CD4-positive, CD25-positive, alpha-beta regulatory T cell (primary cell): ENCODE measurements around the gene HBZ. TPM values are rescaled to one million over a fixed set of nuclear protein-coding genes. Genes with fewer than 3 reads are reported as not detected.

ENCODE experiments used
- ATAC-seq, 2 donors: fragments of 150-1000 bp; cut with Tn5 transposase; one replicate each; pipeline ENCODE4 v1.10.0; 2021; ENCODE audit warnings: low read depth in 2 of 2, moderate number of reproducible peaks in 2 of 2, moderate library complexity in 1 of 2
- DNase-seq, 3 donors: peaks; one replicate each; pipeline versions ENCODE4 v3.0.0 to v3.0.0-alpha.2; 2012 to 2022; ENCODE audit warnings: mixed read lengths in 1 of 3
- H3K27ac ChIP-seq: one replicate; pipeline ENCODE4 v1.7.0; 2013; ENCODE audit warnings: mild to moderate bottlenecking, low read length; ENCODE audit not compliant: insufficient read depth, poor library complexity, severe bottlenecking
- H3K27me3 ChIP-seq: one replicate; pipeline ENCODE4 v1.7.0; 2013; ENCODE audit warnings: low read length; ENCODE audit not compliant: control insufficient read depth, insufficient read depth
- H3K36me3 ChIP-seq: one replicate; pipeline ENCODE4 v1.7.0; 2013; ENCODE audit warnings: mild to moderate bottlenecking, low read length, moderate library complexity; ENCODE audit not compliant: control insufficient read depth, insufficient read depth
- H3K4me1 ChIP-seq: 2 replicates; pipeline ENCODE4 v1.7.0; 2013; ENCODE audit warnings: mild to moderate bottlenecking, low read length; ENCODE audit not compliant: insufficient read depth, control insufficient read depth, poor library complexity, severe bottlenecking
- H3K4me3 ChIP-seq: one replicate; pipeline ENCODE4 v1.7.0; 2013; ENCODE audit warnings: low read depth, mild to moderate bottlenecking, low read length, moderate library complexity
- H3K9me3 ChIP-seq, 2 experiments: 1 replicate in 1 of 2; 2 replicates in 1 of 2; pipeline ENCODE4 v1.7.0; 2013; ENCODE audit warnings: low read length in 2 of 2, mild to moderate bottlenecking in 1 of 2, moderate library complexity in 1 of 2; ENCODE audit not compliant: control insufficient read depth in 2 of 2
- H3K27ac Mint-ChIP-seq, 3 donors: one replicate each; pipeline ENCODE4 v1.8.0; 2020 to 2022; ENCODE audit warnings: mild to moderate bottlenecking in 3 of 3, mixed read lengths in 3 of 3, moderate library complexity in 2 of 3
- H3K27me3 Mint-ChIP-seq: one replicate; pipeline ENCODE4 v1.8.0; 2022; ENCODE audit warnings: mild to moderate bottlenecking, mixed read lengths
- H3K36me3 Mint-ChIP-seq: one replicate; pipeline ENCODE4 v1.8.0; 2020; ENCODE audit warnings: mixed read lengths
- H3K4me1 Mint-ChIP-seq, 4 donors: one replicate each; pipeline ENCODE4 v1.8.0; 2020 to 2022; ENCODE audit warnings: mixed read lengths in 4 of 4, mild to moderate bottlenecking in 1 of 4
- H3K4me3 Mint-ChIP-seq, 4 donors: one replicate each; pipeline ENCODE4 v1.8.0; 2020 to 2022; ENCODE audit warnings: mild to moderate bottlenecking in 4 of 4, mixed read lengths in 4 of 4, moderate library complexity in 3 of 4
- H3K9me3 Mint-ChIP-seq, 7 donors: one replicate each; pipeline ENCODE4 v1.8.0; 2020 to 2022; ENCODE audit warnings: mixed read lengths in 7 of 7, mild to moderate bottlenecking in 3 of 7, moderate library complexity in 2 of 7
- polyA plus RNA-seq, 4 donors: library from polyadenylated mRNA; unstranded; fragments of 300-500 nt; fragmentation: Illumina TruSeq; gene quantifications; one replicate each; pipeline ENCODE4 v1.2.3, GENCODE V29; 2021
- total RNA-seq: library from RNA; stranded (reverse); gene quantifications from one replicate; pipeline ENCODE4 v1.2.3, GENCODE V29; 2022

The HBZ gene
- total RNA-seq: not detected
- polyA plus RNA-seq: not detected

DNA sequence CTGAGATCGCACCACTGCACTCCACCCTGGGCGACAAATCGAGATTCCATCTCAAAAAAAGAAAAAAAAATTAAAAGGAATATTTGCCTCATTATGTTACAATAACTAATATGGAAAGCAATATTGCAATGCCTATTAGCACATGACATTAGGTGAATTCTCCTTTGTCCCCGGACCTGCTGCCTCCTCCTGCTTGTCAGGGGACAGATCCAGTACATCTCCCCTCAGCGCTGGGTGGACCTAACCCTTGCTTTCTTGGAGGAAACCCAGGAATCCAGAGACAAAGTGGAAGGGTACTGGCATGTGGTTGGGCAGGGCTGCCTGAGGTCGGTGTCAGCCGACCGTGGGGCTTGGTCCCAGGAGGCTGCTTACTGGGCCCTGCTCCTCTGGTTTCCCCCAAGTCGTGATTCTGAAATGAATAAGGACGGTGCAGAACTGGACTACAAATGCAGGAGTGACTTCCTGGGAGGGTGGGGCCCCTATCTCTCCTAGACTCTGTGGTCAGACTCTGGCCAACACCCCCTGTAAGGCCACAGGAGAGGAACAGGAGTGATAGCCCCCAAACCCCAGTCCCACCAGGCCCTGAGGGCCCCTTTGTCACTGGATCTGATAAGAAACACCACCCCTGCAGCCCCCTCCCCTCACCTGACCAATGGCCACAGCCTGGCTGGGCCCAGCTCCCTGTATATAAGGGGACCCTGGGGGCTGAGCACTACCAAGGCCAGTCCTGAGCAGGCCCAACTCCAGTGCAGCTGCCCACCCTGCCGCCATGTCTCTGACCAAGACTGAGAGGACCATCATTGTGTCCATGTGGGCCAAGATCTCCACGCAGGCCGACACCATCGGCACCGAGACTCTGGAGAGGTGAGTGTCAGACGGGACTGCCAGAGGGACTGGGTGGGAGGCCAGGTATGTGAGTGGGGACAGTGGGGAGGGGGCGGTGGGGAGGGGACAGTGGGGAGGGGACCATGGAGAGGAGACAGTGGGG, at the start of gene HBZ:
HBZ (plus strand) TSS at position 504 of the 988 bp plus-strand sequence; CDS start at position 770, 266 bp downstream.
- Histone ChIP-seq H3K4me3 (no peak within 1 kb of the TSS), H3K36me3 (no peaks in the 10 kb centered on the region), H3K27me3 (peaks cover 9% of the 10 kb centered on the region), H3K4me1 (peaks cover 10% of the 10 kb centered on the region), H3K9me3 (no peaks in the 10 kb centered on the region), H3K27ac (no peak within 1 kb of the TSS)
- ATAC-seq: no peak
- Mint-ChIP-seq H3K27ac (no peak within 1 kb of the TSS), H3K36me3 (no peaks in the 10 kb centered on the region), H3K4me3 (peak within 1 kb of the TSS in 1 of 4 donors; percentile 61), H3K4me1 (peaks cover 0 to 12% (median 7%) of the 10 kb centered on the region in 4 donors), H3K27me3 (peaks cover 55% of the 10 kb centered on the region), H3K9me3 (peaks cover 0 to 2% (median 0%) of the 10 kb centered on the region in 7 donors)
- DNase-seq: no peak

DNA sequence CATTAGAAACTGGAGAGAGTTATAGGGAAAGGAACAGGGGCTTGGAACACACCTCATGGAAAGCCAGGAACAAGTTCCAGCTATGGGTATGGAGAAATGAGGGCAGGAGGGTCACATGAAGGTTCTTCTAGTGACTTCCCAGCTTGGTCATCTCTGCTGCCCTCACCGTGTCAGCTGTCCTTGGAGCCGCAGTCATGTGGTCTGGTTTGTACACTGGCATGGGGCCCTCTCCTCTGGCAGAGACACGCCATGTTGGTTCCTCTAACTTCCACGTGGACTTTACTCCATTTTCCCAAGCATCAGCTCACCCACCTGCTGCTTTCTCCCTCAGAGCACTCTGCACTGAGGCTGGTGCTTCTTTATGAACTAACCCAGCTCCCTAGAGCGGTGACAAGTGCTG, 48.1 kb upstream of the HBZ start:
- H3K27ac ChIP-seq: no peak overlapping the region
- H3K9me3 Mint-ChIP-seq: no peaks in the 10 kb centered on the region
- no peak overlapping the region for H3K4me3 Mint-ChIP-seq
- peaks cover 12% of the 10 kb centered on the region for H3K36me3 Mint-ChIP-seq
- H3K36me3 ChIP-seq: peaks cover 3% of the 10 kb centered on the region
- H3K27me3 Mint-ChIP-seq: no peaks in the 10 kb centered on the region
- no peaks in the 10 kb centered on the region for H3K27me3 ChIP-seq
- H3K4me3 ChIP-seq: no peak overlapping the region
- no peaks in the 10 kb centered on the region for H3K4me1 ChIP-seq
- no peaks in the 10 kb centered on the region for H3K9me3 ChIP-seq
- ATAC-seq (no peak), DNase-seq (no peak)
- peaks cover 3 to 7% (median 5%) of the 10 kb centered on the region in 4 donors for H3K4me1 Mint-ChIP-seq
- H3K27ac Mint-ChIP-seq: no peak overlapping the region

DNA sequence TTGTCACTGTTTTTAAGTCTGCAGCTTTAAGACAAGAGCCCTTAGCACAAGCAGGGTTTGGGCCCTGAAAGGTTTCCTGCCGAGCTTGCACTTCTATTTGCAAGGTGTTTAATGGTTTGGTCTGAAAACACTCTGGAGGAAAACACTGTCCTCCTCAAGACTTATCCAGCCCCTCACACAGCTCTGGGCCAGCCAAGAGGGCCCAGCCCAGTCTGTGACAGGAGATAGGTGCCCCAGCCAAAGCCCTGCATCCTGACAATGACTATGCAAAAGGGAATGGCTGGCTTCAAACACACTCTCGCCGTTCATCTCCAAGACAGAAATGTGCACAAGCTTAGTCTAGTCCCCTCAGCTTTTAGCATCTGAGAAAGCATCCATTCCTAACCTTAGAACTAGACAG, 47.5 kb upstream of the HBZ start:
- no peaks in the 10 kb centered on the region for H3K27me3 ChIP-seq
- H3K36me3 ChIP-seq: peaks cover 3% of the 10 kb centered on the region
- no peak overlapping the region for H3K4me3 ChIP-seq
- DNase-seq: no peak
- Mint-ChIP-seq H3K27me3 (no peaks in the 10 kb centered on the region), H3K27ac (no peak overlapping the region), H3K4me1 (peaks cover 3 to 7% (median 5%) of the 10 kb centered on the region in 4 donors), H3K9me3 (no peaks in the 10 kb centered on the region), H3K36me3 (peaks cover 17% of the 10 kb centered on the region), H3K4me3 (no peak overlapping the region)
- H3K4me1 ChIP-seq: no peaks in the 10 kb centered on the region
- H3K9me3 ChIP-seq: no peaks in the 10 kb centered on the region
- no peak for ATAC-seq
- no peak overlapping the region for H3K27ac ChIP-seq

- Mint-ChIP-seq H3K27ac (no peak overlapping the region), H3K27me3 (no peaks in the 10 kb centered on the region), H3K4me3 (no peak overlapping the region), H3K4me1 (peaks cover 3 to 7% (median 5%) of the 10 kb centered on the region in 4 donors), H3K36me3 (peaks cover 17% of the 10 kb centered on the region), H3K9me3 (no peaks in the 10 kb centered on the region)
- peaks cover 8% of the 10 kb centered on the region for H3K36me3 ChIP-seq
- no peak overlapping the region for H3K4me3 ChIP-seq
- no peaks in the 10 kb centered on the region for H3K27me3 ChIP-seq
- H3K27ac ChIP-seq: no peak overlapping the region
- H3K9me3 ChIP-seq: no peaks in the 10 kb centered on the region
- no peaks in the 10 kb centered on the region for H3K4me1 ChIP-seq
- DNase-seq (no peak), ATAC-seq (no peak)
Observed at GRCh38 chr16:105521-105920, 46.9 kb upstream of the HBZ start.

- peak; percentile 46 to 81 (median 65) for DNase-seq
- peaks cover 9% of the 10 kb centered on the region for H3K36me3 ChIP-seq
- no peak overlapping the region for H3K27ac ChIP-seq
- no peak overlapping the region for H3K4me3 ChIP-seq
- peak; percentile 62 to 73 for ATAC-seq
- peaks cover 20% of the 10 kb centered on the region for H3K36me3 Mint-ChIP-seq
- H3K27me3 ChIP-seq: no peaks in the 10 kb centered on the region
- H3K4me1 Mint-ChIP-seq: peaks cover 3 to 7% (median 5%) of the 10 kb centered on the region in 4 donors
- no peak overlapping the region for H3K4me3 Mint-ChIP-seq
- H3K27ac Mint-ChIP-seq: no peak overlapping the region
- H3K4me1 ChIP-seq: no peaks in the 10 kb centered on the region
- no peaks in the 10 kb centered on the region for H3K27me3 Mint-ChIP-seq
- H3K9me3 ChIP-seq: no peaks in the 10 kb centered on the region
- H3K9me3 Mint-ChIP-seq: no peaks in the 10 kb centered on the region
Observed at GRCh38 chr16:106623-107324, 45.7 kb upstream of the HBZ start.

- Mint-ChIP-seq H3K4me3 (no peak overlapping the region), H3K27me3 (no peaks in the 10 kb centered on the region), H3K9me3 (no peaks in the 10 kb centered on the region), H3K4me1 (peaks cover 0 to under 1% (median 0%) of the 10 kb centered on the region in 4 donors), H3K36me3 (peaks cover 23% of the 10 kb centered on the region), H3K27ac (no peak overlapping the region)
- peaks cover 26% of the 10 kb centered on the region for H3K36me3 ChIP-seq
- no peaks in the 10 kb centered on the region for H3K9me3 ChIP-seq
- no peaks in the 10 kb centered on the region for H3K27me3 ChIP-seq
- no peaks in the 10 kb centered on the region for H3K4me1 ChIP-seq
- no peak for ATAC-seq
- H3K27ac ChIP-seq: no peak overlapping the region
- H3K4me3 ChIP-seq: no peak overlapping the region
- no peak for DNase-seq
Observed at GRCh38 chr16:112153-112840, 40.1 kb upstream of the HBZ start.

- no peaks in the 10 kb centered on the region for H3K4me1 ChIP-seq
- Mint-ChIP-seq H3K27ac (peak overlapping the region in 1 of 3 donors; percentile 33), H3K36me3 (peaks cover 18% of the 10 kb centered on the region), H3K4me1 (peaks cover 0 to 8% (median 2%) of the 10 kb centered on the region in 4 donors), H3K27me3 (no peaks in the 10 kb centered on the region), H3K4me3 (no peak overlapping the region), H3K9me3 (no peaks in the 10 kb centered on the region)
- H3K27ac ChIP-seq: no peak overlapping the region
- H3K27me3 ChIP-seq: no peaks in the 10 kb centered on the region
- peaks cover 26% of the 10 kb centered on the region for H3K36me3 ChIP-seq
- ATAC-seq (no peak), DNase-seq (no peak)
- H3K4me3 ChIP-seq: no peak overlapping the region
- no peaks in the 10 kb centered on the region for H3K9me3 ChIP-seq
Observed at GRCh38 chr16:114327-114726, 38.1 kb upstream of the HBZ start.
